SK-N-SH (cell line): ENCODE data around the gene MTURN. TPM values are rescaled to one million over a fixed set of nuclear protein-coding genes. Genes with fewer than 3 reads are reported as not detected.

Experiments used
- CTCF ChIA-PET: fragments of 300-600, 350-600 bp; formaldehyde crosslinking; extraction: SDS; loops from one replicate; lab custom pipeline; 2021; lab: Yijun Ruan, JAX
- POLR2A ChIA-PET: fragments of 350-600 bp; sonication (Branson Sonifier 250); formaldehyde crosslinking; extraction: SDS; loops from one replicate; lab custom pipeline; 2020; ENCODE audit warnings: antibody characterized with exemption, inconsistent platforms; lab: Yijun Ruan, JAX
- DNase-seq: peaks from one replicate; pipeline ENCODE4 v3.0.0; 2012
- H2AFZ ChIP-seq: fragments of 200-600 bp; sonication (generic); 2 replicates; pipeline ENCODE4 v1.8.1; 2016; ENCODE audit warnings: antibody characterized with exemption, mild to moderate bottlenecking, low read depth
- H3F3A ChIP-seq: fragments of 200-600 bp; sonication (generic); replicated peaks from 2 replicates; pipeline ENCODE3; 2016; ENCODE audit warnings: antibody characterized with exemption, mild to moderate bottlenecking; ENCODE audit not compliant: insufficient read depth
- H3K27ac ChIP-seq, 2 experiments: fragments of 200-500 bp in 1 of 2; fragments of 200-600 bp in 1 of 2; sonication (Bioruptor generic) in 1 of 2; sonication (generic), shearing (Covaris generic) in 1 of 2; 2 replicates each; pipeline versions ENCODE4 v1.5.1 to v1.6.1; 2014 to 2016; ENCODE audit warnings: low read depth in 2 of 2, inconsistent platforms in 1 of 2, low read length in 1 of 2, mild to moderate bottlenecking in 1 of 2, mixed read lengths in 1 of 2
- H3K27me3 ChIP-seq: fragments of 200-600 bp; sonication (generic), shearing (Covaris generic); 2 replicates; pipeline ENCODE4 v1.6.1; 2016; ENCODE audit warnings: mixed run types; ENCODE audit not compliant: insufficient read depth
- H3K36me3 ChIP-seq, 2 experiments: fragments of 200-500 bp in 1 of 2; fragments of 200-600 bp in 1 of 2; sonication (Bioruptor generic) in 1 of 2; sonication (generic) in 1 of 2; replicated peaks in 1 of 2; 2 replicates each; pipeline versions ENCODE3 to v1.5.1; 2014 to 2016; ENCODE audit warnings: low read length in 1 of 2, mild to moderate bottlenecking in 1 of 2; ENCODE audit not compliant: insufficient read depth in 2 of 2, control insufficient read depth in 1 of 2
- H3K4me1 ChIP-seq, 2 experiments: fragments of 200-500 bp in 1 of 2; fragments of 200-600 bp in 1 of 2; sonication (Bioruptor generic) in 1 of 2; sonication (generic), shearing (Covaris generic) in 1 of 2; 2 replicates each; pipeline versions ENCODE4 v1.5.1 to v1.6.1; 2014 to 2016; ENCODE audit warnings: low read depth in 1 of 2, low read length in 1 of 2, mixed run types in 1 of 2; ENCODE audit not compliant: insufficient read depth in 2 of 2, control insufficient read depth in 1 of 2
- H3K4me2 ChIP-seq: fragments of 200-600 bp; sonication (generic), shearing (Covaris generic); 2 replicates; pipeline ENCODE4 v1.6.1; 2017; ENCODE audit warnings: mixed run types
- H3K4me3 ChIP-seq, 2 experiments: fragments of 200-500 bp in 1 of 2; fragments of 200-600 bp in 1 of 2; sonication (Bioruptor generic) in 1 of 2; sonication (generic), shearing (Covaris generic) in 1 of 2; 2 replicates each; pipeline versions ENCODE4 v1.5.1 to v1.8.1; 2014 to 2016; ENCODE audit warnings: low read depth in 2 of 2, inconsistent platforms in 1 of 2, low read length in 1 of 2, mild to moderate bottlenecking in 1 of 2, mixed read lengths in 1 of 2, moderate library complexity in 1 of 2
- H3K79me2 ChIP-seq: fragments of 200-600 bp; sonication (generic); 2 replicates; pipeline ENCODE4 v1.8.1; 2017; ENCODE audit warnings: mild to moderate bottlenecking; ENCODE audit not compliant: insufficient read depth
- H3K9ac ChIP-seq: fragments of 200-600 bp; sonication (generic); 2 replicates; pipeline ENCODE4 v1.6.1; 2017; ENCODE audit warnings: mixed run types
- H3K9me2 ChIP-seq: fragments of 200-600 bp; sonication (generic); 2 replicates; pipeline ENCODE4 v1.6.1; 2017; ENCODE audit warnings: mixed run types
- H3K9me3 ChIP-seq: fragments of 200-600 bp; sonication (generic); 2 replicates; pipeline ENCODE4 v1.6.1; 2017; ENCODE audit warnings: mixed run types, mild to moderate bottlenecking, moderate library complexity
- H4K20me1 ChIP-seq: fragments of 200-600 bp; sonication (generic); 2 replicates; pipeline ENCODE4 v1.6.1; 2017; ENCODE audit warnings: mild to moderate bottlenecking, mixed run types; ENCODE audit not compliant: insufficient read depth
- CHD2 ChIP-seq: fragments of 150-350 bp; IDR thresholded peaks from 2 replicates; pipeline ENCODE4 v1.6.1; 2018; ENCODE audit warnings: low read length; ENCODE audit not compliant: partially characterized antibody
- ELF1 ChIP-seq: IDR thresholded peaks from 2 replicates; pipeline ENCODE4 v1.4.0; 2012
- EP300 ChIP-seq, 2 experiments: IDR thresholded peaks; 2 replicates each; pipeline versions ENCODE4 v1.4.0 to v1.6.1; 2012; ENCODE audit warnings: borderline replicate concordance in 1 of 2, low read depth in 1 of 2, low read length in 1 of 2
- FOSL2 ChIP-seq: IDR thresholded peaks from 2 replicates; pipeline ENCODE4 v1.4.0; 2012; ENCODE audit warnings: low read depth, mild to moderate bottlenecking, moderate library complexity, borderline replicate concordance
- FOXM1 ChIP-seq: IDR thresholded peaks from 2 replicates; pipeline ENCODE4 v1.4.0; 2012; ENCODE audit warnings: low read depth, mild to moderate bottlenecking
- GABPA ChIP-seq: IDR thresholded peaks from 2 replicates; pipeline ENCODE4 v1.4.0; 2012; ENCODE audit warnings: low read depth, mild to moderate bottlenecking
- MXI1 ChIP-seq: IDR thresholded peaks from 2 replicates; pipeline ENCODE4 v1.6.1; 2012; ENCODE audit warnings: mild to moderate bottlenecking, low read depth, low read length, improper control_type of control experiment
- NRF1 ChIP-seq: IDR thresholded peaks from 2 replicates; pipeline ENCODE4 v1.6.1; 2012; ENCODE audit warnings: low read depth, mild to moderate bottlenecking, low read length
- RAD21 ChIP-seq: IDR thresholded peaks from 2 replicates; pipeline ENCODE4 v1.6.1; 2012; ENCODE audit warnings: mild to moderate bottlenecking, low read length
- RXRA ChIP-seq: IDR thresholded peaks from 2 replicates; pipeline ENCODE4 v1.4.0; 2012; ENCODE audit warnings: low read depth, mild to moderate bottlenecking, borderline replicate concordance
- SMC3 ChIP-seq: IDR thresholded peaks from 2 replicates; pipeline ENCODE4 v1.6.1; 2012; ENCODE audit warnings: low read depth, low read length, improper control_type of control experiment
- TCF12 ChIP-seq: IDR thresholded peaks from 2 replicates; pipeline ENCODE4 v1.4.0; 2012
- TEAD4 ChIP-seq: IDR thresholded peaks from 2 replicates; pipeline ENCODE4 v1.4.0; 2012; ENCODE audit warnings: mild to moderate bottlenecking, borderline replicate concordance; ENCODE audit not compliant: insufficient read depth
- WGBS: methylation state at CpG from one replicate; pipeline ENCODE4 v1.1.6; 2017; ENCODE audit warnings: low lambda C conversion rate; 5-methylcytosine and 5-hydroxymethylcytosine counted together
- polyA plus RNA-seq, 3 experiments: library from polyadenylated mRNA; depleted of rRNA; stranded (reverse); fragments of >200 nt; gene quantifications; 2 replicates each; pipeline ENCODE4 v1.2.3, GENCODE V29; 2012
- TF ChIP-seq, protein P1 (sequence below): IDR thresholded peaks from 2 replicates; pipeline ENCODE4 v1.6.1; 2012; ENCODE audit warnings: mild to moderate bottlenecking, low read depth, low read length, moderate library complexity
- TF ChIP-seq, protein P2 (sequence below): fragments of 200-600 bp; sonication (generic); IDR thresholded peaks from 2 replicates; pipeline ENCODE4 v1.6.1; 2017; ENCODE audit warnings: antibody characterized with exemption, mild to moderate bottlenecking, moderate library complexity

The MTURN gene
- polyA plus RNA-seq, 1 of the 3 experiments (the other 2 are of a cell fraction): 9.0 TPM

GRCh38 chr7:30159698-30160143, 24.9 kb downstream of the MTURN start:
- peak; percentile 52 for DNase-seq
- Histone ChIP-seq H3K9ac (no peak overlapping the region), H3K36me3 (peaks cover 0 to 4% of the 10 kb centered on the region in 2 experiments), H3K9me2 (no peaks in the 10 kb centered on the region), H3K27ac (no peak overlapping the region), H3K4me1 (peaks cover 7 to 11% of the 10 kb centered on the region in 2 experiments), H3K9me3 (no peaks in the 10 kb centered on the region), H3F3A (peaks cover 9% of the 10 kb centered on the region), H4K20me1 (no peaks in the 10 kb centered on the region), H3K27me3 (no peaks in the 10 kb centered on the region), H2AFZ (no peak overlapping the region), H3K4me2 (no peak overlapping the region), H3K4me3 (no peak overlapping the region), H3K79me2 (no peaks in the 10 kb centered on the region)
- 57% methylated on average over 6 of the region's 6 CpGs for WGBS
- POLR2A ChIA-PET: no interaction called here
- TF ChIP-seq, protein P1, sequence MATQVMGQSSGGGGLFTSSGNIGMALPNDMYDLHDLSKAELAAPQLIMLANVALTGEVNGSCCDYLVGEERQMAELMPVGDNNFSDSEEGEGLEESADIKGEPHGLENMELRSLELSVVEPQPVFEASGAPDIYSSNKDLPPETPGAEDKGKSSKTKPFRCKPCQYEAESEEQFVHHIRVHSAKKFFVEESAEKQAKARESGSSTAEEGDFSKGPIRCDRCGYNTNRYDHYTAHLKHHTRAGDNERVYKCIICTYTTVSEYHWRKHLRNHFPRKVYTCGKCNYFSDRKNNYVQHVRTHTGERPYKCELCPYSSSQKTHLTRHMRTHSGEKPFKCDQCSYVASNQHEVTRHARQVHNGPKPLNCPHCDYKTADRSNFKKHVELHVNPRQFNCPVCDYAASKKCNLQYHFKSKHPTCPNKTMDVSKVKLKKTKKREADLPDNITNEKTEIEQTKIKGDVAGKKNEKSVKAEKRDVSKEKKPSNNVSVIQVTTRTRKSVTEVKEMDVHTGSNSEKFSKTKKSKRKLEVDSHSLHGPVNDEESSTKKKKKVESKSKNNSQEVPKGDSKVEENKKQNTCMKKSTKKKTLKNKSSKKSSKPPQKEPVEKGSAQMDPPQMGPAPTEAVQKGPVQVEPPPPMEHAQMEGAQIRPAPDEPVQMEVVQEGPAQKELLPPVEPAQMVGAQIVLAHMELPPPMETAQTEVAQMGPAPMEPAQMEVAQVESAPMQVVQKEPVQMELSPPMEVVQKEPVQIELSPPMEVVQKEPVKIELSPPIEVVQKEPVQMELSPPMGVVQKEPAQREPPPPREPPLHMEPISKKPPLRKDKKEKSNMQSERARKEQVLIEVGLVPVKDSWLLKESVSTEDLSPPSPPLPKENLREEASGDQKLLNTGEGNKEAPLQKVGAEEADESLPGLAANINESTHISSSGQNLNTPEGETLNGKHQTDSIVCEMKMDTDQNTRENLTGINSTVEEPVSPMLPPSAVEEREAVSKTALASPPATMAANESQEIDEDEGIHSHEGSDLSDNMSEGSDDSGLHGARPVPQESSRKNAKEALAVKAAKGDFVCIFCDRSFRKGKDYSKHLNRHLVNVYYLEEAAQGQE: no peak
- TF ChIP-seq NRF1 (no peak), RAD21 (peak; percentile 57), CHD2 (peak; percentile 46), SMC3 (peak; percentile 54)
- TF ChIP-seq, protein P2, sequence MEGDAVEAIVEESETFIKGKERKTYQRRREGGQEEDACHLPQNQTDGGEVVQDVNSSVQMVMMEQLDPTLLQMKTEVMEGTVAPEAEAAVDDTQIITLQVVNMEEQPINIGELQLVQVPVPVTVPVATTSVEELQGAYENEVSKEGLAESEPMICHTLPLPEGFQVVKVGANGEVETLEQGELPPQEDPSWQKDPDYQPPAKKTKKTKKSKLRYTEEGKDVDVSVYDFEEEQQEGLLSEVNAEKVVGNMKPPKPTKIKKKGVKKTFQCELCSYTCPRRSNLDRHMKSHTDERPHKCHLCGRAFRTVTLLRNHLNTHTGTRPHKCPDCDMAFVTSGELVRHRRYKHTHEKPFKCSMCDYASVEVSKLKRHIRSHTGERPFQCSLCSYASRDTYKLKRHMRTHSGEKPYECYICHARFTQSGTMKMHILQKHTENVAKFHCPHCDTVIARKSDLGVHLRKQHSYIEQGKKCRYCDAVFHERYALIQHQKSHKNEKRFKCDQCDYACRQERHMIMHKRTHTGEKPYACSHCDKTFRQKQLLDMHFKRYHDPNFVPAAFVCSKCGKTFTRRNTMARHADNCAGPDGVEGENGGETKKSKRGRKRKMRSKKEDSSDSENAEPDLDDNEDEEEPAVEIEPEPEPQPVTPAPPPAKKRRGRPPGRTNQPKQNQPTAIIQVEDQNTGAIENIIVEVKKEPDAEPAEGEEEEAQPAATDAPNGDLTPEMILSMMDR: peak; percentile 59
- CTCF ChIA-PET: interaction anchor here (0.8 to 2.7 kb wide), 9 partner anchors 9 to 405 kb away, joined by 3 to 17 read pairs (median 4); no protein-coding TSS in a partner anchor

- Histone ChIP-seq H3K27ac (no peak overlapping the region), H3K79me2 (no peaks in the 10 kb centered on the region), H2AFZ (no peak overlapping the region), H3K9ac (no peak overlapping the region), H3K27me3 (no peaks in the 10 kb centered on the region), H3K4me2 (no peak overlapping the region), H3K4me1 (peaks cover 7 to 11% of the 10 kb centered on the region in 2 experiments), H3K36me3 (peaks cover 0 to 4% of the 10 kb centered on the region in 2 experiments), H4K20me1 (no peaks in the 10 kb centered on the region), H3K9me3 (no peaks in the 10 kb centered on the region), H3K4me3 (no peak overlapping the region), H3K9me2 (no peaks in the 10 kb centered on the region), H3F3A (peaks cover 9% of the 10 kb centered on the region)
- ChIA-PET POLR2A (no interaction called here), CTCF (interaction anchor here (0.8 to 2.7 kb wide), 6 partner anchors 9 to 116 kb away, joined by 3 to 17 read pairs (median 4); no protein-coding TSS in a partner anchor)
- TF ChIP-seq FOXM1 (no peak), RXRA (no peak), ELF1 (no peak), EP300 (IDR thresholded peaks at IDR 0.05; ENCODE audit: borderline replicate concordance in 1 of 2, low read depth in 1 of 2, low read length in 1 of 2) (no peak), MXI1 (no peak), NRF1 (no peak), TCF12 (no peak), TEAD4 (no peak), SMC3 (no peak), GABPA (no peak), FOSL2 (no peak), RAD21 (no peak)
- TF ChIP-seq, protein P2: no peak
- TF ChIP-seq, protein P1: no peak
- 84% methylated on average over 2 of the region's 2 CpGs for WGBS
- DNase-seq: no peak
Measured at GRCh38 chr7:30160329-30160728, 25.5 kb downstream of the MTURN start.
